SIG-M5 (cell line): ENCODE data around the gene ADH1B.
"Not testable (repeated sequence)": the region's sequence is repeated elsewhere in the genome, so short reads cannot be mapped to it uniquely, and the experiment has no call there.

Experiments
- DNase-seq: peaks from one replicate; lab custom pipeline; 2025; lab: John Stamatoyannopoulos, UW

Gene ADH1B

GRCh38 chr4:99323756-99324155 lies 2.6 kb upstream of the ADH1B start:
- DNase-seq: no peak

- DNase-seq: not testable (repeated sequence)
Measured at GRCh38 chr4:99317811-99318210, 3.4 kb downstream of the ADH1B start.

- no peak for DNase-seq
Measured at GRCh38 chr4:99317354-99317753, 3.8 kb downstream of the ADH1B start.

GRCh38 chr4:99315839-99316238 lies 5.4 kb downstream of the ADH1B start:
- DNase-seq: no peak

- DNase-seq: no peak
Measured at GRCh38 chr4:99314211-99314610, 7.0 kb downstream of the ADH1B start.

GRCh38 chr4:99310389-99310788 lies 10.8 kb downstream of the ADH1B start:
- no peak for DNase-seq

- no peak for DNase-seq
Measured at GRCh38 chr4:99305638-99306400, 15.4 kb downstream of the ADH1B start.

GRCh38 chr4:99301376-99302164 lies 19.6 kb downstream of the ADH1B start:
- no peak for DNase-seq

- no peak for DNase-seq
Measured at GRCh38 chr4:99300934-99301333, 20.3 kb downstream of the ADH1B start.

GRCh38 chr4:99293357-99293756 lies 27.8 kb downstream of the ADH1B start:
- no peak for DNase-seq

GRCh38 chr4:99290848-99291786 lies 30.1 kb downstream of the ADH1B start, which contains the start of gene ADH1A:
ADH1A (minus strand) TSS chr4:99290985; CDS start chr4:99290914, 71 bp downstream.
- DNase-seq: no peak

- DNase-seq: no peak
Measured at GRCh38 chr4:99285387-99285786, 35.8 kb downstream of the ADH1B start.

GRCh38 chr4:99282731-99283130 lies 38.5 kb downstream of the ADH1B start:
- no peak for DNase-seq

GRCh38 chr4:99281261-99281660 lies 39.9 kb downstream of the ADH1B start:
- no peak for DNase-seq

GRCh38 chr4:99276417-99276816 lies 44.8 kb downstream of the ADH1B start:
- DNase-seq: no peak

- no peak for DNase-seq
Measured at GRCh38 chr4:99275885-99276284, 45.3 kb downstream of the ADH1B start.

GRCh38 chr4:99275050-99275449 lies 46.2 kb downstream of the ADH1B start:
- no peak for DNase-seq

- no peak for DNase-seq
Measured at GRCh38 chr4:99273704-99274103, 47.5 kb downstream of the ADH1B start.

GRCh38 chr4:99264927-99265326 lies 56.3 kb downstream of the ADH1B start:
- DNase-seq: no peak
